Stimulated activated naive CD8-positive, alpha-beta T cell treated with anti-CD3 and anti-CD28 coated beads, Interleukin-15, Interleukin-2, amounts not matched to agents 100 ng/mL and 50 ng/mL, for 24 hours (primary cell): ENCODE results near the gene EFNA5.

Experiments
- H3K27ac Mint-ChIP-seq: one replicate; pipeline ENCODE4 v1.8.0; 2021; ENCODE audit warnings: mild to moderate bottlenecking, mixed read lengths
- H3K27me3 Mint-ChIP-seq: one replicate; pipeline ENCODE4 v1.8.0; 2021; ENCODE audit warnings: mixed read lengths
- H3K36me3 Mint-ChIP-seq: one replicate; pipeline ENCODE4 v1.8.0; 2021; ENCODE audit warnings: low read depth, mixed read lengths
- H3K4me1 Mint-ChIP-seq: one replicate; pipeline ENCODE4 v1.8.0; 2021; ENCODE audit warnings: low read depth, mixed read lengths
- H3K4me3 Mint-ChIP-seq: one replicate; pipeline ENCODE4 v1.8.0; 2021; ENCODE audit warnings: mild to moderate bottlenecking, mixed read lengths
- H3K9me3 Mint-ChIP-seq: one replicate; pipeline ENCODE4 v1.8.0; 2021; ENCODE audit warnings: mixed read lengths

The EFNA5 gene

DNA sequence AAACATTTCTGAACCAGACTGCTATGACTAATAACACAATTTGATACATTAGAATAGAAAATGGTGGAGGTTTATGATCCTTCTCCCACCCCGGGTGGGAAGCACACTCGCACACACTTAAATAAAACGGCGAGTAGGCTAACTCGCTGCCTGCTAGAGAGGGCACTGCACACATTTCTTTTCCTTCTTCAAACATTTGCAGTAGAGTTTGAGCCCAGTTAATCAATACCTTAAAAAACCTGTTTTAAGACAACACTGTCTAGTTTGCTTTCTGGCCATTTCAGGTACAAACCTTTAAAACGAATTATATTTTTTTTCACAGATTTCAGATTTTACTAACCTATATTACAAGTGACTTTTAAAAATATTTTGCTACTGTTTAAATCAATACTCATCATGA, 63.5 kb downstream of the EFNA5 start:
- Mint-ChIP-seq H3K9me3 (no peaks in the 10 kb centered on the region), H3K4me3 (no peak overlapping the region), H3K36me3 (no peaks in the 10 kb centered on the region), H3K27me3 (peaks cover 18% of the 10 kb centered on the region), H3K27ac (no peak overlapping the region), H3K4me1 (no peaks in the 10 kb centered on the region)

DNA sequence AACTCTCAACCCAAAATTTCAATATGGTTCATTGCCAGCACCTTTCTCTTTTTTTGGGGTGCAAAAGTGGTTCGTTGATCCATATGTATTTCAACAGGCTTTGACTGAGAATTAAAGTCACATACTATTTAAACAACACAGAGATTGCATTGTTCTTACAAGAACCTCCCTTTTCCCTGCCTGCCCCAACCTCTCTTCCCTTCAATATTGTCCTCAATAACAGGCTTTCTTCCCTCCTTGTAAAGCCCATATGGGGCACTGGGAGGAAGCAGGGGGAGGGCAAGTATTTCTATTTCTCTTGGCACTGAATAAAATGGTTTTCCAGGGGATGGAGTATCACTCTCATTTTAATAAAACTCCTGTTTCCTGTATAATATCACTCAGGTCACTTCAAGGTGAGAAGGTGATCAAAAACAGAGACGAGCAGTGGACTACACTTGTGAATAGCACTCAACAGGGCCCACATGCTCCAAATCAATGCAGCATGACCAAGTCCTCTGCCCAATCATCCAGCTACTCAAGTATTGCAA, 65.1 kb downstream of the EFNA5 start:
- Mint-ChIP-seq H3K9me3 (no peaks in the 10 kb centered on the region), H3K4me3 (no peak overlapping the region), H3K4me1 (no peaks in the 10 kb centered on the region), H3K27me3 (peaks cover 23% of the 10 kb centered on the region), H3K27ac (no peak overlapping the region), H3K36me3 (no peaks in the 10 kb centered on the region)

DNA sequence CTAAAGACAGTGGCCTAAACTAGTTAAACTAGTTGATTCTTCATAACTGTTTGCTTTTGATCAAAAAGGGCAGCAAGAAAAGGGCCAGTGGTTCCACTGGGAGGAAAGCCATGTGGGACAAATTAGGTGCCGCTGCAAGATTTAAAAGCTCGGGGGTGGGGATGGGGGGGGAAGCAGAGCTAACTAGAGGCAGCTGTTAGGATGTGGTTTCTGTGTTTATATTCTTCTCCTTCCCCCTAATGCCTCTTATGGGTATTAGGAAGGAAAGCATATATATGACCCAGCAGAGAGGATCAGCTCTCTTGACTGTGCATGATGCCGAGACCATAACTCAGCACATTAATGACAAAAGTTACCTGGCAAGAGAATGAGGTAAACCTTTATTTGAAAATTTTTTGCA, 65.7 kb downstream of the EFNA5 start:
- Mint-ChIP-seq H3K27ac (no peak overlapping the region), H3K4me3 (no peak overlapping the region), H3K4me1 (no peaks in the 10 kb centered on the region), H3K27me3 (peaks cover 23% of the 10 kb centered on the region), H3K36me3 (no peaks in the 10 kb centered on the region), H3K9me3 (no peaks in the 10 kb centered on the region)

DNA sequence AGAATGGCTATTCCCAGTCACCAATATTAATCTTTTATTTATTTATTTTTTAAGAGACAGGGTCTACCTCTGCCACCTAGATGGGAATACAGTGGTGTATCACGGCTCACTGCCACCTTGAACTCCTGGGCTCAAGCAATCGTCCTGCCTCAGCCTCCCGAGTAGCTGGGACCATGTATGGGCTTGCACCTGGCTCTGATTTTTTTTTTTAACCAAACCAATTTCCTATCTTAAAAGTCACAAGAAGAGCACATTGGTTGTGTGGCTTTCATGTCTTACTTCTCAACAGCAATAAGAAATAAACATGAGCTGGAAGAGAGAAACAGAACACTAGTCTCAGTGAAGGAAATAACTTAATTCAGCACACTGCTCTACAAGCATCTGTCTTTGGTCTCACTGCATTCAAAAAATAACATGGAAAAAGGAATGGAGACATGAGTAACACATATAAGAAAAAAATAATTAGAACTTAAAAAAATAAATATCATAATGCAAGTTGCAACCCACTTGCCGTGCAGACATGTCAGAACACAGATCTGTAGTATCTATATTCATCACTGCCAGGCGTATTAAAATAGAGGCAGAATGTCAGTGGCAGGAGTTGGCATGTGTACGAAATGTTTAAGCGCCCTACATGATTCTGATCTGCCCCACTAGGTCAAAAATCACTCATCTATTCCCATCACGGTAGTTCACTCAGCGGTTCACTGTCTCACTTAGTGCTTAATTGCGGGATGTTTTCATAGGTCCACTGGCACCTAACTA, 66.4 kb downstream of the EFNA5 start:
- no peaks in the 10 kb centered on the region for H3K4me1 Mint-ChIP-seq
- H3K9me3 Mint-ChIP-seq: no peaks in the 10 kb centered on the region
- no peak overlapping the region for H3K27ac Mint-ChIP-seq
- H3K36me3 Mint-ChIP-seq: no peaks in the 10 kb centered on the region
- H3K27me3 Mint-ChIP-seq: peaks cover 23% of the 10 kb centered on the region
- no peak overlapping the region for H3K4me3 Mint-ChIP-seq

DNA sequence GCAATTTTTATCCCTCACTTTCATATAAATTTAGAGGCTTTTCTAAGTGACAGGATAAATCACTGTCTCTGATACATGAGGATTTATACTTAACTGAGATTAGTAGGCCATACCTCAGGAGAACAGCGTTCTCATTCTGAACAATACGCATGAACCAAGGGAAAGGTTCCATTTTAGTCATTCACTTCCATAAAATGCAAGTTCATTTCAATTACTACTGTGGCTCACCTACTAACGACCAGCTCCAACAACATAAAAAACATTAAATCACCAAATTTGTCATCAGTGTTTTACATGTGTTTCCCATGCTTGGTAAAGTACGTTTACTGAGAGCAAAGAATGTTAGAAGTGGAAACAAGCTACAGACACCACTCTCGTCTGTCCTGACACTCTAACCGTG, 67.4 kb downstream of the EFNA5 start:
- Mint-ChIP-seq H3K4me1 (no peaks in the 10 kb centered on the region), H3K27me3 (peaks cover 28% of the 10 kb centered on the region), H3K36me3 (no peaks in the 10 kb centered on the region), H3K4me3 (no peak overlapping the region), H3K9me3 (no peaks in the 10 kb centered on the region), H3K27ac (no peak overlapping the region)

DNA sequence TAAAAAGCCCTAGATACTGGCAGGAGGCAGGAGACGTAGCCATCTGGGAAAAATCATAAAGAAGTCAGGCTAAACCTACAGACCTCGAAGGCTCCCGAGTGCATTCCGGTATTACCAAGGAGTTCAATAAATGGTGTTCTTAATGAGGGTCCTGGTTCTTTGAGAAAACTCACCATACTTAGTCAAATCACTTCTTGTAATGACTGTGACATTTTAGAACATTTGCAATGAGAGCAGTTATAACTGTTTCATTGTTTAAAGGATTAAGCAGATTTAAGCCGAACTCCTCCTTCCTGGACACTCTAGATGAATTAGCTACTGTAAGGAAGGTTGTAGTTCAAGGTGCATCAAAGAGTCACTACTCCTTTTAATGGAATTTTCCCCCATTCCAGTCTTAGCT, 67.8 kb downstream of the EFNA5 start:
- Mint-ChIP-seq H3K27ac (no peak overlapping the region), H3K4me3 (no peak overlapping the region), H3K36me3 (no peaks in the 10 kb centered on the region), H3K9me3 (no peaks in the 10 kb centered on the region), H3K4me1 (no peaks in the 10 kb centered on the region), H3K27me3 (peaks cover 28% of the 10 kb centered on the region)

DNA sequence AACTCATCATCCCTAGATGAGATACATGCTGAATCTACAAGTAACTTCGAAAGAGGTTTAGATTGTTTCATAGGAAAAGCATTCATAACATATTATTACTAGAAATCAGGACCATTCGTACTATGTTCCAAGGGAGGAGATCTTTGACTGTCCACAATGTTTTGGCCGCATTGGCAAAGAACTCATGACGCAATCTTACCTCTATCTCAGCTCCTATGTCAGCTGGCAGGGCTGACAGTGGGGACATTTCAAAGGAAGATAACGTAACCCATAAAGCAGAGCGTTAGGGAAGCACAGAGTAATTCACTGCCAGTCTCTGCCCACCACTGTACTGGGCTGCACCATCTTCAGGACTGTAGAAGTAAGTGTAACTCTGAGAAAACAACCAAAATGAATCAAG, 69.7 kb downstream of the EFNA5 start:
- no peaks in the 10 kb centered on the region for H3K4me1 Mint-ChIP-seq
- peaks cover 29% of the 10 kb centered on the region for H3K27me3 Mint-ChIP-seq
- no peaks in the 10 kb centered on the region for H3K36me3 Mint-ChIP-seq
- no peak overlapping the region for H3K27ac Mint-ChIP-seq
- H3K9me3 Mint-ChIP-seq: no peaks in the 10 kb centered on the region
- no peak overlapping the region for H3K4me3 Mint-ChIP-seq

DNA sequence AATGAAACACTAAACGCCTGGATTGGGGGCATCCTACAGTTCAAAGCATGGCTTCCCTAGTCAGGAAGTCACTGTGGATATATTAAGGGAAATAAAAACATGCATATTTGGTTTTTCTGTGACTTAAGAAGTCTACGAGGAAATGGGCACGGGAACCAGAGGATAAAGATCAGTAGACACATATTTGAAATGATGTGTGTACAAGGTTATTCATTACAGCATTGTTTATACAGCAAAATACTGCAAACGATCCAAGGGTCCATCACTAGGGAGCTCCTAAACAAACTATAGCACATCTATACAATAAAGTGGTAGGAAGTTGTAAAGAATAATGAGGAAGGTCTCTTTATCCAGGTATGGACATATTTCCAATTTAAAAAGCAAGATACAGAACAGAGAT, 71.8 kb downstream of the EFNA5 start:
- Mint-ChIP-seq H3K27me3 (peaks cover 23% of the 10 kb centered on the region), H3K4me1 (no peaks in the 10 kb centered on the region), H3K27ac (no peak overlapping the region)

DNA sequence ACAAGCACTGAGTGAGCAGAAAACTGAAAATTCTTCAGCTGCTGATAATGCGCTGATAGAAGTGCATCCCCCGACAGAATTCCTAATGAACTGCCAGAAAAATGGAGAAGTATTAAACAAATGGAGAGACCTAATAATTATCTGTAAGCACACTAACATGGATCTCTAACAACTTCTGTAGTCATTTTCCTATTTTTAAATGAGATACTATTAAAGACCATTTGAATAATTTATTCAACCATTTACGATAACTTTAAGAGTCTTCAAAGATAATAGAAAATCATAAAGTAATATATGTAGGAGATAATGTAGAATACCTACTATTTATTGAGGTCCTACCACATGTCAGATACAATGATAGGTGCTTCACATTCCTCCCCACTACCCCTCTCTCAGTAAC, 72.9 kb downstream of the EFNA5 start:
- no peaks in the 10 kb centered on the region for H3K4me1 Mint-ChIP-seq
- peaks cover 23% of the 10 kb centered on the region for H3K27me3 Mint-ChIP-seq
- no peaks in the 10 kb centered on the region for H3K36me3 Mint-ChIP-seq
- no peaks in the 10 kb centered on the region for H3K9me3 Mint-ChIP-seq
- no peak overlapping the region for H3K4me3 Mint-ChIP-seq
- H3K27ac Mint-ChIP-seq: no peak overlapping the region

More for the DNA sequence above, 71.8 kb downstream of the EFNA5 start:
- Mint-ChIP-seq H3K36me3 (no peaks in the 10 kb centered on the region), H3K9me3 (no peaks in the 10 kb centered on the region), H3K4me3 (no peak overlapping the region)

DNA sequence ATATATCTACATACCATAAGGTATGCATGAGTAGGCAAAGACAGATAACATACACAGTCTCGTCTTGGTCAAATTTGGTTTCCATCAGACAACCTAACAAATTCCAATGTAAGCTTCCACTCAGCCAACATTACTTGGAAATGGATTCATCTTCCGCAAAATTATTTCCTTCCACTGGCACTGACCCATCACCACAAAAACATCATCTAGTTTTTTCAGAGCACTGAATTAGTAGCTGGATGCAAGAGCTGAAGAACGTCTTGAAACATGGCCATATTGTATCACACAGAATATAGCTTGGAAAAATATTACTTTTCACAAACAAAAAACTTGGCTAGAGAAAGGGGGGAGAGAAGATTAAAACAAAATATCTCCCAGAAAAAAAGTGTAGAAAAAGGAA, 73.5 kb downstream of the EFNA5 start:
- H3K27me3 Mint-ChIP-seq: peaks cover 18% of the 10 kb centered on the region
- H3K36me3 Mint-ChIP-seq: no peaks in the 10 kb centered on the region
- no peak overlapping the region for H3K27ac Mint-ChIP-seq
- no peaks in the 10 kb centered on the region for H3K9me3 Mint-ChIP-seq
- H3K4me1 Mint-ChIP-seq: no peaks in the 10 kb centered on the region
- no peak overlapping the region for H3K4me3 Mint-ChIP-seq

DNA sequence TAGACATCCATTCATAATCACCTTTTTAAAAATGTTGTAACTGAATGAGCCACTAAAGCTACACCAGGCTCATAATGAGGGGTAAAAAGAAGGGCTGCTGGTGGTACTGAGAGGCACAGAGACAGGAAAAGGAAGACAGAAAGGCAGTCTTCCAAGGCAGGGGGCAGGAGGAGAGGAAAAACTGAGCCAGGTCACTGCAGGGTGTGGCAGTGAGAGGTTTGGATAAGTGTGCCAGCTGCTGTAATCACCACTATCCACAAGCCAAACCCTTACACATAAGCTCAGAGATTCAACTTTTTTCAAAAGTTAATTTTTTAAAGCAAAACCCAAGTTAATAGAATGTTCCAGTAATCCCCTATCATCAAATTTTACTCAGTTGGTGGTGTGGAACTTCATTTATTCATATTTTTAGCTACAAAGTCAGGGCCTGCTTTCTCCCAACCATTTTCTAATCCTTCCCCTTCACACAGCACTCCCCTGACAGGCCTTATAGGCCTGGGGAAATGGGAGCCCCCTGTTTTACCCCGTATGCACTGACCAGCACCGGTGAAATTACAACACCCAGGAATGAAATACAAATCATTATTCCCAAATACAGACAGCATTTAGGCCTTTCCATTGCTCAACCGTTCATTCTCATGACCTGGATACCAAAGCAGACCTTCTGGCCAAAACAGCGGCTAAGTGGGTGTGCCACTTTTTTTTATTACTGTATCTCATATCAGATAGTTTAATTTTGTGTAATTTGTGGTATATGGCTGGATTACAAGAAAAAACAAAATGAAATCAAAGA, 76.3 kb downstream of the EFNA5 start:
- Mint-ChIP-seq H3K36me3 (no peaks in the 10 kb centered on the region), H3K27ac (no peak overlapping the region), H3K27me3 (peaks cover 12% of the 10 kb centered on the region), H3K4me3 (no peak overlapping the region), H3K4me1 (no peaks in the 10 kb centered on the region), H3K9me3 (no peaks in the 10 kb centered on the region)

DNA sequence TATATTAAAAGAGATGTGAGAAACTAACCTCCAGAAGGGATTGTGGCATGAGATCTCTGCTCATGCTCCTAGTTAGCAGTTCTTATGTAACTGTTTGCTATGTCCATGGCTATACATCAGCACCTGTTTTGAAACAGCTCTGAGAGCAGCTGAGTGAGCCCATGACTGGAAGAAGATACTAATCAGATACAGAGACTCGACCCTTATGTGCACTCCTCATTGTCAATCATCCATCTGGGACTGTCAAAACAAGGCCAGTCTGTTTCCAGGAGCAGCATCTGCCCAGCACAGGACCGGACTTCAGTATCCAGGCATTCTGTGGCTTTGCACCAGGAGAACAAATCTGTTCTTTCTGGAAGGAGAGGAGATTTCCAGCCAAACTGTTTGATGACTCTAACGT, 77.7 kb downstream of the EFNA5 start:
- Mint-ChIP-seq H3K9me3 (no peaks in the 10 kb centered on the region), H3K27ac (no peak overlapping the region), H3K27me3 (peaks cover 7% of the 10 kb centered on the region), H3K36me3 (no peaks in the 10 kb centered on the region), H3K4me3 (no peak overlapping the region), H3K4me1 (no peaks in the 10 kb centered on the region)

DNA sequence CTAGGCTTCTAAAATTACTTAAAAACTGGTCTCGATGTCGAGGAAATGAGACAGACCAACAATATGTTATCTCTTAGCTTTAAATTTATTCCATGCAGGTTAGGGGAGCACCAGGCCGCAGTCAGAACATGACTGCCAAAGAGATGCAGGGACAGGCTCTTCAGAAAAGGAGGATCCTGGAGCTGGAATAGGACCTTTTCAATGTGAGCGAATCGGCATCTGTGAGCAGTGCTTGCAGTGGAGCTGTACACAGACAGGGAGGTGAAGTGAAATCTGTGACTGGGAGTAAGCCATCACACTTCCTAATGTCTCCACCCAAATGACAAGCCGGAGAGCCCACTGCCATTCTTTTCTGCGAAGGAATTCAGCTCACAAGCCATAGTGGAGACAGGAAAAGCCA, 78.2 kb downstream of the EFNA5 start:
- Mint-ChIP-seq H3K27me3 (peaks cover 7% of the 10 kb centered on the region), H3K4me1 (no peaks in the 10 kb centered on the region), H3K9me3 (no peaks in the 10 kb centered on the region), H3K4me3 (no peak overlapping the region), H3K27ac (no peak overlapping the region), H3K36me3 (no peaks in the 10 kb centered on the region)

DNA sequence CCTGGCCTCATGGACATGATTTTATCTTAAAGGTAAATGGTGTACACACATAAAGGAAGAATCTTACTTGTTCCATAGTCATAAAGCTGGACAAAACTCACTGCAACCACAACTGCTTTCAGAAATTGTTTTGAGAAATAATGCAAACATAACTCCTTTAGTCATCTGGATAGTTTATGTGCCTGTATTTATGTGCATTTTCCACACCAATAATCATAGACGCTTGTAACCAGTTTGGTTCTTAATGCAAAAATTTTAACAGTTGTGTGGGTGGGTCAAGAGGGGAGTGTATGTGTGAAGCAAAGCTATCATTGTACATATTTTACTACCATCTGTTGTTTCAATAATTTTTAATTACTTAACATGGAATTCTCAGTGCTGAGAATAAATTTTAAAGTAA, 80.1 kb downstream of the EFNA5 start:
- Mint-ChIP-seq H3K4me1 (no peaks in the 10 kb centered on the region), H3K27me3 (peaks cover 4% of the 10 kb centered on the region), H3K27ac (no peak overlapping the region), H3K4me3 (no peak overlapping the region), H3K36me3 (no peaks in the 10 kb centered on the region), H3K9me3 (no peaks in the 10 kb centered on the region)

DNA sequence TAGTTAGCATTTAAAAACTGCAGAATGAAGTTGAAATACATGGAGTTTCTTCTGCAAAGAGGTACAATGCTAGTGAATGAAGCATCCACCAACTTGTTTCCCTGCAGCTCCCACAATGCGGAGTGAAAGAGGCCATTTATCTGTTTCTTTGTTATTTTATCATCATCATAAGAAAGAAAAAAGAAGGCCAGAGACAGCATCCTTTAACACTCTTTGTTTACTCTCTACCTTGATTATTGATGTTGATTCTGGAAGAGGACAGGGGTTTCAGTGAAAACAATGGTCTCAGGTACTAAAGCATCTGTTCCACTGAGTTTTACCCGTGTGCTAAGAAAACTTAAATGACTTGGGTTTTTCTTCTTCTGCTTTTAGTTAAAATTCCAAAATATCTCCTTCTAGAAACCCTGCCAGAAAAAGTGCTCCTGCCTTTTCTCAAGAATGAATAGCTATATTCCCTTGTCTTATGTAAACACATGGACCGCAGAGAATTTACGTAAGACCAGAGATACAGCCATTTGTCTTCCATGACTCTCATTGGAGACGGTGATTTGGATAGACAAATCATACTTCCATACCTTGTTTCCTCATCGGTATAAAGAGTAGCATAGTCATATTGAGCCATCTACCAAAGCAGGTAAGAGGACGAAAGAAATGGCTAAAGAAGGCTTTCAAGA, 81.1 kb downstream of the EFNA5 start:
- H3K4me3 Mint-ChIP-seq: no peak overlapping the region
- H3K4me1 Mint-ChIP-seq: no peaks in the 10 kb centered on the region
- H3K27me3 Mint-ChIP-seq: peaks cover 4% of the 10 kb centered on the region
- H3K9me3 Mint-ChIP-seq: no peaks in the 10 kb centered on the region
- H3K36me3 Mint-ChIP-seq: no peaks in the 10 kb centered on the region
- no peak overlapping the region for H3K27ac Mint-ChIP-seq
